MM.1S (cell line): Measurements from ENCODE around the gene PEAR1.

Source experiments
- EZH2 ChIP-seq: fragments of 300-600 bp; sonication (generic); optimal IDR thresholded peaks from 2 replicates; pipeline ENCODE3; 2017; ENCODE audit warnings: low read depth, mild to moderate bottlenecking, antibody characterized with exemption, low read length, mixed read lengths
- EZH2phosphoT487 ChIP-seq: fragments of 300-600 bp; sonication (generic); IDR thresholded peaks from 2 replicates; pipeline ENCODE4 v1.6.1; 2018; ENCODE audit warnings: antibody characterized with exemption, low read length
- TF ChIP-seq, protein P1 (sequence below): fragments of 300-600 bp; sonication (generic); IDR thresholded peaks from 2 replicates; pipeline ENCODE4 v1.5.1; 2016; ENCODE audit warnings: antibody characterized with exemption, low read length, mixed read lengths

DNA sequence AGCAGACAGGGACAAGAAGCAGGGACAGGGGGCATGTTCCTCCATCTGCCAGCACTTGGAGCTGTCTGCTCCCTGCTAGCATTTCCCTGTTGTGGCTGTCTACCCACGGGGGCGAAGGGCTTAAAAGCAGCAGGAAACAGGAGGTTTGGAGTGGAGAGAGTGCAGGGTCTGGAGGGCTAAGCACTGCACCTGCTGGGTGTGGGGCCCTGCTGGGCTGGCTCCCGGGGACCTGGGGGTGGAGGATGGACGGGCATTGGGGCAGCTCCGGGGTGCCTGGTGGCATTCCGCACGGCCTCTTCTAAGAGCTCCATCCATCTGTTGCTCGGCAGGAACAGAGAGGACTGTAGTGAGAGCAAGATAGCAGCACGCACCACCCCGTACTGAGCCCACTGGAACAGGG is 48.2 kb downstream of the PEAR1 start:
- TF ChIP-seq, protein P1, sequence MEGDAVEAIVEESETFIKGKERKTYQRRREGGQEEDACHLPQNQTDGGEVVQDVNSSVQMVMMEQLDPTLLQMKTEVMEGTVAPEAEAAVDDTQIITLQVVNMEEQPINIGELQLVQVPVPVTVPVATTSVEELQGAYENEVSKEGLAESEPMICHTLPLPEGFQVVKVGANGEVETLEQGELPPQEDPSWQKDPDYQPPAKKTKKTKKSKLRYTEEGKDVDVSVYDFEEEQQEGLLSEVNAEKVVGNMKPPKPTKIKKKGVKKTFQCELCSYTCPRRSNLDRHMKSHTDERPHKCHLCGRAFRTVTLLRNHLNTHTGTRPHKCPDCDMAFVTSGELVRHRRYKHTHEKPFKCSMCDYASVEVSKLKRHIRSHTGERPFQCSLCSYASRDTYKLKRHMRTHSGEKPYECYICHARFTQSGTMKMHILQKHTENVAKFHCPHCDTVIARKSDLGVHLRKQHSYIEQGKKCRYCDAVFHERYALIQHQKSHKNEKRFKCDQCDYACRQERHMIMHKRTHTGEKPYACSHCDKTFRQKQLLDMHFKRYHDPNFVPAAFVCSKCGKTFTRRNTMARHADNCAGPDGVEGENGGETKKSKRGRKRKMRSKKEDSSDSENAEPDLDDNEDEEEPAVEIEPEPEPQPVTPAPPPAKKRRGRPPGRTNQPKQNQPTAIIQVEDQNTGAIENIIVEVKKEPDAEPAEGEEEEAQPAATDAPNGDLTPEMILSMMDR = no peak
- no peak for TF ChIP-seq EZH2
- no peak for TF ChIP-seq EZH2phosphoT487
